GM13976 (cell line): Measurements from ENCODE around the gene JAK3.
A peak's percentile ranks its signal among the peaks of the same experiment; 100 is the strongest.
"Not testable (repeated sequence)": the region's sequence is repeated elsewhere in the genome, so short reads cannot be mapped to it uniquely, and the experiment has no call there.

Experiments
- DNase-seq: peaks from one replicate; pipeline ENCODE4 v3.0.0; 2012; ENCODE audit warnings: low spot score
- in situ Hi-C: fragments of 300-500 bp; cut with MboI; formaldehyde crosslinking; loops from one replicate; pipeline ENCODE4 v1.12.0; 2022; ENCODE audit warnings: low sequenced_read_pairs, mixed read lengths, inconsistent platforms; ENCODE audit not compliant: unreplicated experiment
- TF ChIP-seq, protein P1 (sequence below): IDR thresholded peaks from 2 replicates; pipeline ENCODE4 v1.5.1; 2012; ENCODE audit warnings: borderline replicate concordance, mild to moderate bottlenecking; ENCODE audit not compliant: insufficient read depth; ENCODE audit errors: extremely low read depth, missing control alignments, control extremely low read depth

Gene JAK3

DNA sequence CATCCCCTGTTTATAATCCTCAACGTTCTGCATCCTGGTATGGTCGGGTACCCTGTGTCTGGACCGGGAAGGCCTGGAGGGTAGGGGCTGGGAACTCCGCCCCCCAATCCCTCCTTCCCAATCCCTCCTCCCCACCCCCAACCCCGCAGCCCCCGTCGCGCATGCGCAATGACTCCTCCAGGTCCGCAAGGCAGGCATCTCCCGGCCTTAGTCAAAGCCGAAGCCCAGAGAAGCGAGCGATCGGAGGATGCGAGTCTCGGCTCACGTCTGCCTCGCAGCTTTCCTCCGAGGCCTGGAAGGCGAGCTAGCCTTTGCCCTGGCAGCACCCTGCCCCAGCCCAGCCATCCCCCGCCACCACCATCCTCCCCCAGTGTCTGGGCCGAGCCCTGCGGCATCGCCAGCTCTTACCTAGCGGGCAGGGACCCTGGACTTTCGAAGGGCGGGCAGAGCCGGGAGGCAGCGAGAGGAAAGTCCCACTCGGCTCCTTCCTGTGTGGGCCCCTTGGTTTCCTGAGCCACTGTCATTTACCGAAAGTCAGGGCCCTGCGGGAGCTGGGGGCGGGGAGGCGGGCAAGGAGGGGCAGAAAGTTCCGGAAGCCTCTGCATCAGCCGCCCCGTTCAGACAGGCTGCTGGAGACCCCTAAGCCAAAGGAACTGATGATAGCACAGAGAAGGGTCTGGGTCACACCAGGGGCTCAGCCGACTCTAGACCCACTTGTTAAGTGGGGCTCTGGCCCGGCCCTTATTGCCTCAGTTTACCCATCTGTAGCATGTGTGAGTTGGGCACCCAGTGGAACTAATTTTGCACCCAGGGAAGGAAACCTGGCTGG, at the start of gene JAK3:
Gene JAK3, minus strand, starts transcription at position 445 of the 829 bp plus-strand sequence. CDS start 3,565 bp downstream, outside the sequence.
- TF ChIP-seq, protein P1, sequence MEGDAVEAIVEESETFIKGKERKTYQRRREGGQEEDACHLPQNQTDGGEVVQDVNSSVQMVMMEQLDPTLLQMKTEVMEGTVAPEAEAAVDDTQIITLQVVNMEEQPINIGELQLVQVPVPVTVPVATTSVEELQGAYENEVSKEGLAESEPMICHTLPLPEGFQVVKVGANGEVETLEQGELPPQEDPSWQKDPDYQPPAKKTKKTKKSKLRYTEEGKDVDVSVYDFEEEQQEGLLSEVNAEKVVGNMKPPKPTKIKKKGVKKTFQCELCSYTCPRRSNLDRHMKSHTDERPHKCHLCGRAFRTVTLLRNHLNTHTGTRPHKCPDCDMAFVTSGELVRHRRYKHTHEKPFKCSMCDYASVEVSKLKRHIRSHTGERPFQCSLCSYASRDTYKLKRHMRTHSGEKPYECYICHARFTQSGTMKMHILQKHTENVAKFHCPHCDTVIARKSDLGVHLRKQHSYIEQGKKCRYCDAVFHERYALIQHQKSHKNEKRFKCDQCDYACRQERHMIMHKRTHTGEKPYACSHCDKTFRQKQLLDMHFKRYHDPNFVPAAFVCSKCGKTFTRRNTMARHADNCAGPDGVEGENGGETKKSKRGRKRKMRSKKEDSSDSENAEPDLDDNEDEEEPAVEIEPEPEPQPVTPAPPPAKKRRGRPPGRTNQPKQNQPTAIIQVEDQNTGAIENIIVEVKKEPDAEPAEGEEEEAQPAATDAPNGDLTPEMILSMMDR: no peak
- peak; percentile 91 for DNase-seq
- in situ Hi-C loops: no loop called here

GRCh38 chr19:17893766-17894165, 46.0 kb upstream of the JAK3 start:
- DNase-seq: peak; percentile 6
- TF ChIP-seq, protein P1: no peak
- in situ Hi-C loops: no loop called here

- in situ Hi-C loops: no loop called here
- DNase-seq: peak; percentile 49
- TF ChIP-seq, protein P1: no peak
Measured at GRCh38 chr19:17889609-17890214, 41.9 kb upstream of the JAK3 start.

- TF ChIP-seq, protein P1: no peak
- DNase-seq: no peak
- in situ Hi-C loops: no loop called here
Measured at GRCh38 chr19:17888260-17888659, 40.5 kb upstream of the JAK3 start.

GRCh38 chr19:17887221-17887620, 39.4 kb upstream of the JAK3 start:
- DNase-seq, in situ Hi-C loops: not testable (repeated sequence)

GRCh38 chr19:17886515-17886914, 38.7 kb upstream of the JAK3 start:
- in situ Hi-C loops: no loop called here
- TF ChIP-seq, protein P1: no peak
- DNase-seq: no peak
